Heart left ventricle (tissue), 16 donors: ENCODE measurements around the gene THOC6. TPM values are rescaled to one million over a fixed set of nuclear protein-coding genes. Genes with fewer than 3 reads are reported as not detected.
"Not testable (repeated sequence)": the region's sequence is repeated elsewhere in the genome, so short reads cannot be mapped to it uniquely, and the experiment has no call there.

Source experiments
- ATAC-seq, 4 donors: fragments of 200-7000 bp; cut with Tn5 transposase; one replicate each; pipeline ENCODE4 v1.9.1; 2020 to 2022; ENCODE audit warnings: moderate library complexity in 4 of 4, mild to moderate bottlenecking in 3 of 4, moderate number of reproducible peaks in 1 of 4
- DNase-seq, 5 donors: peaks; one replicate each; pipeline ENCODE4 v3.0.0-alpha.2; 2020
- H3K27ac ChIP-seq, 12 donors: fragments of 200-600 bp; sonication (generic) in 4 of 12; one replicate each; pipeline versions ENCODE4 v1.5.0 to v1.8.0; 2016 to 2022; ENCODE audit warnings: mild to moderate bottlenecking in 2 of 12
- H3K27me3 ChIP-seq, 9 donors: fragments of 200-600 bp; sonication (generic) in 2 of 9; one replicate each; pipeline versions ENCODE4 v1.5.1 to v1.8.0; 2016 to 2022; ENCODE audit warnings: mild to moderate bottlenecking in 3 of 9
- H3K36me3 ChIP-seq, 9 donors: fragments of 200-600 bp; sonication (generic) in 2 of 9; one replicate each; pipeline versions ENCODE4 v1.5.0 to v1.8.0; 2018 to 2022; ENCODE audit warnings: mild to moderate bottlenecking in 2 of 9
- H3K4me1 ChIP-seq, 12 donors: fragments of 200-600 bp; sonication (generic) in 4 of 12; one replicate each; pipeline versions ENCODE4 v1.5.0 to v1.8.0; 2016 to 2022; ENCODE audit warnings: mild to moderate bottlenecking in 3 of 12
- H3K4me3 ChIP-seq, 12 donors: fragments of 200-600 bp; sonication (generic) in 4 of 12; one replicate each; pipeline versions ENCODE4 v1.5.0 to v1.8.0; 2017 to 2022; ENCODE audit warnings: mild to moderate bottlenecking in 9 of 12, moderate library complexity in 4 of 12
- H3K9me3 ChIP-seq, 12 donors: fragments of 200-600 bp; sonication (generic) in 4 of 12; one replicate each; pipeline versions ENCODE4 v1.5.0 to v1.8.0; 2016 to 2022; ENCODE audit warnings: mild to moderate bottlenecking in 1 of 12
- POLR2A ChIP-seq, 2 donors: fragments of 450-650 bp; IDR thresholded peaks; one replicate each; pipeline ENCODE4 v1.6.1; 2017; ENCODE audit warnings: antibody characterized with exemption in 2 of 2, mild to moderate bottlenecking in 2 of 2, moderate library complexity in 2 of 2
- WGBS, 4 donors: extraction: QIAGEN DNeasy Blood & Tissue Kit in 2 of 4; methylation state at CpG; one replicate each; pipeline versions ENCODE4 v1.1.5 to v1.1.7; 2013 to 2018; 5-methylcytosine and 5-hydroxymethylcytosine counted together
- intact Hi-C, 10 donors: fragments of 100-400 bp; cut with DNase I; formaldehyde crosslinking; loops; one replicate each; pipeline versions ENCODE4 v1.11.1 to v1.14.2; 2022
- polyA plus RNA-seq, 2 donors: library from polyadenylated mRNA; stranded (reverse); fragments of 200-250 nt; gene quantifications; one replicate each; pipeline ENCODE4 v1.2.3, GENCODE V29; 2013
- total RNA-seq, 9 donors: library from RNA; depleted of rRNA in 2 of 9; stranded (reverse); fragments of >200 nt in 2 of 9; fragmentation: NEBNext Ultra II Directional in 3 of 9; extraction: Animal tissue kit (Norgen Biotek cat#: 25700) in 3 of 9; gene quantifications; one replicate each; pipeline versions ENCODE4 v1.1.0 to v1.2.4, GENCODE V29; 2016 to 2023
- TF ChIP-seq, protein P1 (sequence below), 12 donors: fragments of 200-600 bp; sonication (generic) in 4 of 12; IDR thresholded peaks; one replicate each; pipeline versions ENCODE4 v1.5.0 to v1.8.0; 2018 to 2022; ENCODE audit warnings: antibody characterized with exemption in 12 of 12, mild to moderate bottlenecking in 5 of 12
- donor health status: ischemic (EF 13 %, LVEDD 7.1; RV severe dilation, severe dysfunction).
- donor health status: healthy with polysubstance abuse.
- donor health status: DM: no; HTN: yes; CAD: no.
- donor health status: DM: no; HTN: no; CAD: no.
- donor health status: ischemic (EF 25% LVEDD 6.9; RV normal size, moderate dysfunction).
- donor health status: ischemic (EF 25% LVEDD 5.7; RV mildly dilated, moderate dysfunction).
- donor health status: healthy.
- donor health status: DM: yes; HTN: yes; CAD: no.
- donor health status: ischemic (EF 35%, LVEDD 5.7; RV mildly dilated, moderate dysfunction).
- donor health status: nonischemic (EF 11% LVEDD 7.7; RV severe dilation, severe dysfunction).
- donor health status: DM: yes; HTN: yes; CAD: no.
- donor health status: PGD.
- donor health status: ischemic (EF 29% LVEDD 5.4; RV normal size, mild dysfunction).
- donor health status: nonischemic (EF 23%, LVEDD 6.1; RV moderate dilation, normal function).

The THOC6 gene
- total and polyA plus RNA-seq, 11 donors = 6.9 to 23.0 (median 10.3) TPM

- TF ChIP-seq, protein P1, sequence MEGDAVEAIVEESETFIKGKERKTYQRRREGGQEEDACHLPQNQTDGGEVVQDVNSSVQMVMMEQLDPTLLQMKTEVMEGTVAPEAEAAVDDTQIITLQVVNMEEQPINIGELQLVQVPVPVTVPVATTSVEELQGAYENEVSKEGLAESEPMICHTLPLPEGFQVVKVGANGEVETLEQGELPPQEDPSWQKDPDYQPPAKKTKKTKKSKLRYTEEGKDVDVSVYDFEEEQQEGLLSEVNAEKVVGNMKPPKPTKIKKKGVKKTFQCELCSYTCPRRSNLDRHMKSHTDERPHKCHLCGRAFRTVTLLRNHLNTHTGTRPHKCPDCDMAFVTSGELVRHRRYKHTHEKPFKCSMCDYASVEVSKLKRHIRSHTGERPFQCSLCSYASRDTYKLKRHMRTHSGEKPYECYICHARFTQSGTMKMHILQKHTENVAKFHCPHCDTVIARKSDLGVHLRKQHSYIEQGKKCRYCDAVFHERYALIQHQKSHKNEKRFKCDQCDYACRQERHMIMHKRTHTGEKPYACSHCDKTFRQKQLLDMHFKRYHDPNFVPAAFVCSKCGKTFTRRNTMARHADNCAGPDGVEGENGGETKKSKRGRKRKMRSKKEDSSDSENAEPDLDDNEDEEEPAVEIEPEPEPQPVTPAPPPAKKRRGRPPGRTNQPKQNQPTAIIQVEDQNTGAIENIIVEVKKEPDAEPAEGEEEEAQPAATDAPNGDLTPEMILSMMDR (IDR thresholded peaks at IDR 0.05) = no peak
- TF ChIP-seq POLR2A (IDR thresholded peaks at IDR 0.05) = no peak
- DNase-seq (no peak), ATAC-seq (no peak)
- no peaks in the 10 kb centered on the region for H3K9me3 ChIP-seq
- H3K4me1 ChIP-seq = peaks cover 4 to 32% (median 16%) of the 10 kb centered on the region in 12 donors
- intact Hi-C loops = loop anchor here in 2 of 10 donors (10.0 kb wide), 2 partner anchors 115 to 405 kb away; no protein-coding TSS in a partner anchor
- H3K36me3 ChIP-seq = no peaks in the 10 kb centered on the region
- H3K4me3 ChIP-seq = no peak overlapping the region
- 83 to 88% (median 85%) methylated on average over 14 to 26 of the region's 26 CpGs for WGBS, 4 donors
- H3K27ac ChIP-seq = no peak overlapping the region
- H3K27me3 ChIP-seq = peaks cover 19 to 51% (median 32%) of the 10 kb centered on the region in 9 donors
These were observed 26.2 kb downstream of the THOC6 start for GRCh38 chr16:3049921-3050481.

- H3K27me3 ChIP-seq = peaks cover 15 to 47% (median 27%) of the 10 kb centered on the region in 9 donors
- intact Hi-C loops = loop anchor here in 2 of 10 donors (10.0 kb wide), 2 partner anchors 114 to 404 kb away; no protein-coding TSS in a partner anchor
- H3K4me1 ChIP-seq = peaks cover 0 to 32% (median 14%) of the 10 kb centered on the region in 12 donors
- DNase-seq (no peak), ATAC-seq (no peak)
- no peaks in the 10 kb centered on the region for H3K9me3 ChIP-seq
- no peak overlapping the region for H3K4me3 ChIP-seq
- TF ChIP-seq POLR2A (IDR thresholded peaks at IDR 0.05) = no peak
- TF ChIP-seq, protein P1 (IDR thresholded peaks at IDR 0.05) = no peak
- 81 to 84% (median 83%) methylated on average over 5 of the region's 5 CpGs for WGBS, 4 donors
- no peaks in the 10 kb centered on the region for H3K36me3 ChIP-seq
- no peak overlapping the region for H3K27ac ChIP-seq
These were observed 26.7 kb downstream of the THOC6 start for GRCh38 chr16:3050487-3050886.

DNA sequence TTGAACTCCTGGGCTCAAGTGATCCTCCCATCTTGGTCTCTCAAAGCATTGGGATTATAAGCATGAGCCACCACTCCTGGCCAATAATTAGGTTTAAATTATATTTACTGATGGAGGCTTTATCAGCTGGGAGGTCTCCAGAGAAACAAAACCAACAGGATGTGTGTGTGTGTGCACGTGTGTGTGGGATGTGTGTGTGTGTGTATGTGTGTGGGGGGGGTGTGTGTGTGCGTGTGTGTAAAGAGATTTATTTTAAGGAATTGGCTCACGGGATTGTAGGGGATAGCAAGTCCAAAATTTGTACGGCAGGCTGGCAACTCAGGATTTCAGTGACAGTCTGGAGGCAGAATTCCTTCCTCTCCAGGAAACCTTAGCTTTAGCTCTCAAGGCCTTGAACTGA is 27.2 kb downstream of the THOC6 start:
- ATAC-seq (no peak), DNase-seq (no peak)
- H3K4me1 ChIP-seq = peaks cover 0 to 30% (median 9%) of the 10 kb centered on the region in 12 donors
- TF ChIP-seq POLR2A (IDR thresholded peaks at IDR 0.05) = no peak
- TF ChIP-seq, protein P1 (IDR thresholded peaks at IDR 0.05) = no peak
- H3K36me3 ChIP-seq = no peaks in the 10 kb centered on the region
- H3K27ac ChIP-seq = no peak overlapping the region
- H3K4me3 ChIP-seq = no peak overlapping the region
- WGBS, 4 donors = 23 to 41% (median 28%) methylated on average over 4 of the region's 4 CpGs
- intact Hi-C loops = loop anchor here in 2 of 10 donors (10.0 kb wide), 2 partner anchors 114 to 404 kb away; no protein-coding TSS in a partner anchor
- no peaks in the 10 kb centered on the region for H3K9me3 ChIP-seq
- peaks cover 11 to 41% (median 22%) of the 10 kb centered on the region in 9 donors for H3K27me3 ChIP-seq

DNA sequence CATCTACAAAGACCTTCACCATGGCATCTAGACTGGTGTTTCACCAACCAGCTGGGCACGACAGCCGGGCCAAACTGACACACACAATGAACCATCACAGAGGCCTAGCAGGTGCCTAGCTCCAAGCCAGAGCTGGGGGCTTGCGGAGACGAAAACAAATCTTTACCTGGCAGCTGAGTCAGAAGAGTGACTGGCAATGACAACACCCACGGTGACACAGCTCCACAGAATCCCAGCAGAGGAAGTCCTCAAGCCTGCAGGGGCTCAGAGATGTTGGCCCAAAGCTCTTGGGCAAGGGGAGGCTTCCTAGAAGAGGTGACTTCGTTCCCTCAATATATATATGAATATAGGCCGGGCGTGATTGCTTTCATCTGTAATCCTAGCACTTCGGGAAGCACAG is 27.7 kb downstream of the THOC6 start:
- H3K27me3 ChIP-seq = peaks cover 8 to 36% (median 17%) of the 10 kb centered on the region in 9 donors
- no peaks in the 10 kb centered on the region for H3K36me3 ChIP-seq
- intact Hi-C loops = loop anchor here in 2 of 10 donors (10.0 kb wide), 2 partner anchors 113 to 403 kb away; no protein-coding TSS in a partner anchor
- H3K9me3 ChIP-seq = no peaks in the 10 kb centered on the region
- H3K27ac ChIP-seq = no peak overlapping the region
- no peak for ATAC-seq
- no peak overlapping the region for H3K4me3 ChIP-seq
- WGBS, 4 donors = 62 to 87% (median 76%) methylated on average over 9 of the region's 9 CpGs
- peaks cover 0 to 26% (median 4%) of the 10 kb centered on the region in 12 donors for H3K4me1 ChIP-seq
- DNase-seq = no peak
- TF ChIP-seq POLR2A (IDR thresholded peaks at IDR 0.05) = no peak
- TF ChIP-seq, protein P1 (IDR thresholded peaks at IDR 0.05) = no peak

DNA sequence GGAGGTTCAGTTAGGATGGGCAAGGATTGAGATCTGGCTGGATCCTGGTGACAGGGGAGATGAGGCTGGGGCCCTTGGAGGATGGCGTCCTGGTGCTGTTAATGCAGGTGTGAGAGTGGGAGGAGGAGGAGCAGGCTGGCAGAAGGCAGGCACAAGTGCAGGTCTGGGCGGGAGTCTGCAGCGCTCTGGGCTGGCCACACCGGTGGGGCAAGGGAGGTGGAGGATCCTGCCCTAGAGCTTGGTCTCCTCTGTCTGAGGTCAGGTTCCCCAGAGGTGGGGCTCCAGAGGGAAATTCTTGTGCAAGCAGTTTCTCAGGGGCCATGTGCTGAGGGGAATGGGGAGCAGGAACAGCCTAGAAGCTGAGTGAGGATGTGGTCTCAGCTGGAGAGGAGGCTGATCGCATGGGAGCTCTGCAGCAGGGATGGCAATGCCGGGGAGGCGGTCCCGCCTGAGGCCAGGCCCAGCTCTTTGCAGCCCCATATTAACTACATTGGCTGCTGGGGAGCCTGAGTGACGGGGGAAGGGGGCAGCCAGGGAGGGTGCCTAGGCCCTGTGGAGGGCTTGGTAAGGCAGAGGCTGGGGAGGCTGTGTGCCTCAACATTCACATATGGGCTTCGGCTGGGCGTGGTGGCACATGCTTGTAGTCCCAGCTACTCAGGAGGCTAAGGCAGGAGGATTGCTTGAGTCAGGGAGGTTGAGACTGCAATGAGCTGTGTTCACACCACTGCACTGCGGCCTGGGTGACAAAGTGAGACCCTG is 28.9 kb downstream of the THOC6 start:
- H3K4me3 ChIP-seq, H3K36me3 ChIP-seq, DNase-seq, H3K9me3 ChIP-seq, H3K27ac ChIP-seq: not testable (repeated sequence)
- peaks cover 0 to 25% (median 4%) of the 10 kb centered on the region in 9 donors for H3K27me3 ChIP-seq
- intact Hi-C loops = loop anchor here in 2 of 10 donors (10.0 kb wide), 2 partner anchors 112 to 402 kb away; no protein-coding TSS in a partner anchor
- WGBS, 4 donors = 83 to 95% (median 88%) methylated on average over 10 to 11 of the region's 12 CpGs
- H3K4me1 ChIP-seq = peaks cover 0 to 32% (median 0%) of the 10 kb centered on the region in 12 donors
- ATAC-seq = peak in 1 of 4 donors; percentile 11

DNA sequence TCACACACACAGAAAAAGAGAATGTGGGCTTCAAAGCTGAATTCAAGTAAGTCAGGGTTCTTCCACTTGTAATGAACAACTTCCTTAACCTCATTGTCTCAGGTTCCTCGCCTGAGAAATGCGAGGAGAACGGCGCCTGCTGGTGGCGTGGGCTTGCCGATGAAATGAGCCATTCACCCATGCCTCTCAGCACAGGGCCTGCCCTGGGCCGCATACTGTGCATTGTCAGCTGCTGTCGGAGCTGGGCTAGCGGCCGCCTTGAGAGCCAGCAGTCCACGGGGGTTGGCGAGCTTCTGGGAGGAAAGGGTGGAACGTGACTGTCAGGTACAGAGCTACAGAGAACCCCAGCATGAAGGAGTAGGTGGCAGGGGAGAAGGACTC is 29.5 kb downstream of the THOC6 start:
- H3K36me3 ChIP-seq, H3K4me3 ChIP-seq, DNase-seq, H3K9me3 ChIP-seq, H3K27ac ChIP-seq: not testable (repeated sequence)
- WGBS, 4 donors = 87 to 90% (median 87%) methylated on average over 7 to 13 of the region's 13 CpGs; no CpG with 5 or more reads in 1 of the 4 donors
- ATAC-seq = peak in 2 of 4 donors; percentile 2 to 50
- Histone ChIP-seq H3K4me1 (peaks cover 0 to 36% (median 5%) of the 10 kb centered on the region in 12 donors), H3K27me3 (peaks cover 0 to 20% (median 2%) of the 10 kb centered on the region in 9 donors)
- intact Hi-C loops = loop anchor here in 2 of 10 donors (10.0 kb wide), 2 partner anchors 111 to 401 kb away; no protein-coding TSS in a partner anchor
